CD14-positive monocyte (primary cell): ENCODE data around the gene SH2D4B. TPM values are rescaled to one million over a fixed set of nuclear protein-coding genes. Genes with fewer than 3 reads are reported as not detected.

Source experiments
- DNase-seq, 3 donors: peaks; one replicate each; pipeline ENCODE4 v3.0.0-alpha.2; 2011 to 2022
- H2AFZ ChIP-seq: 2 replicates; pipeline ENCODE4 v1.6.0; 2012; ENCODE audit warnings: mild to moderate bottlenecking, low read depth, low read length, inconsistent platforms; ENCODE audit not compliant: insufficient read depth, poor library complexity, severe bottlenecking
- H3K27ac ChIP-seq, 2 donors: 1 replicate in 1 of 2; 2 replicates in 1 of 2; pipeline ENCODE4 v1.5.1; 2012 to 2013; ENCODE audit warnings: low read length in 2 of 2, control low read depth in 1 of 2, inconsistent platforms in 1 of 2, low read depth in 1 of 2, mild to moderate bottlenecking in 1 of 2
- H3K27me3 ChIP-seq, 2 donors: one replicate each; pipeline versions ENCODE4 v1.6.0 to v1.6.1; 2011 to 2013; ENCODE audit warnings: low read length in 2 of 2; ENCODE audit not compliant: control insufficient read depth in 2 of 2, insufficient read depth in 2 of 2
- H3K36me3 ChIP-seq, 2 donors: replicated peaks in 1 of 2; 1 replicate in 1 of 2; 2 replicates in 1 of 2; pipeline versions ENCODE4 v1.5.1 to v1.6.1; 2012 to 2013; ENCODE audit warnings: low read length in 2 of 2, control low read depth in 1 of 2, inconsistent platforms in 1 of 2, mild to moderate bottlenecking in 1 of 2; ENCODE audit not compliant: insufficient read depth in 2 of 2, control insufficient read depth in 1 of 2
- H3K4me1 ChIP-seq, 2 donors: 1 replicate in 1 of 2; 2 replicates in 1 of 2; pipeline versions ENCODE4 v1.5.1 to v1.6.1; 2012 to 2013; ENCODE audit warnings: low read length in 2 of 2, control low read depth in 1 of 2, inconsistent platforms in 1 of 2, mild to moderate bottlenecking in 1 of 2, moderate library complexity in 1 of 2; ENCODE audit not compliant: insufficient read depth in 2 of 2, control insufficient read depth in 1 of 2
- H3K4me2 ChIP-seq: replicated peaks from 2 replicates; pipeline ENCODE3; 2012; ENCODE audit warnings: low read length, moderate library complexity, mild to moderate bottlenecking; ENCODE audit not compliant: poor library complexity, severe bottlenecking; ENCODE audit errors: extremely low read depth
- H3K4me3 ChIP-seq, 3 experiments: fragments of 200-600 bp in 1 of 3; sonication (generic) in 1 of 3; replicated peaks in 1 of 3; 1 replicate in 2 of 3; 2 replicates in 1 of 3; pipeline ENCODE4 v1.5.1; 2011 to 2013; ENCODE audit warnings: low read length in 3 of 3, mild to moderate bottlenecking in 3 of 3, control low read depth in 2 of 3, low read depth in 2 of 3, inconsistent platforms in 1 of 3, moderate library complexity in 1 of 3
- H3K79me2 ChIP-seq: 2 replicates; pipeline ENCODE4 v1.6.0; 2012; ENCODE audit warnings: mild to moderate bottlenecking, control low read depth, inconsistent platforms, low read length, moderate library complexity; ENCODE audit not compliant: insufficient read depth
- H3K9ac ChIP-seq: 2 replicates; pipeline ENCODE4 v1.6.0; 2017; ENCODE audit warnings: low read length, mild to moderate bottlenecking; ENCODE audit not compliant: insufficient read depth, poor library complexity, severe bottlenecking
- H3K9me3 ChIP-seq, 2 donors: replicated peaks in 1 of 2; 1 replicate in 1 of 2; 2 replicates in 1 of 2; pipeline versions ENCODE4 v1.5.1 to v1.6.1; 2012 to 2013; ENCODE audit warnings: low read length in 2 of 2, control low read depth in 1 of 2; ENCODE audit not compliant: control insufficient read depth in 1 of 2, insufficient read depth in 1 of 2
- H4K20me1 ChIP-seq: 2 replicates; pipeline ENCODE4 v1.6.0; 2012; ENCODE audit warnings: mild to moderate bottlenecking, low read length, control low read depth, moderate library complexity; ENCODE audit not compliant: insufficient read depth
- H3K27ac Mint-ChIP-seq, 7 donors: one replicate each; pipeline ENCODE4 v1.8.0; 2020; ENCODE audit warnings: mild to moderate bottlenecking in 7 of 7, mixed read lengths in 7 of 7, moderate library complexity in 6 of 7, inconsistent platforms in 2 of 7
- H3K27me3 Mint-ChIP-seq, 3 donors: one replicate each; pipeline ENCODE4 v1.8.0; 2021 to 2022; ENCODE audit warnings: low read depth in 3 of 3, mild to moderate bottlenecking in 3 of 3, mixed read lengths in 3 of 3, moderate library complexity in 3 of 3, inconsistent platforms in 1 of 3
- H3K36me3 Mint-ChIP-seq, 2 donors: one replicate each; pipeline ENCODE4 v1.8.0; 2020; ENCODE audit warnings: mixed read lengths in 2 of 2, inconsistent platforms in 1 of 2, mild to moderate bottlenecking in 1 of 2
- H3K4me1 Mint-ChIP-seq: one replicate; pipeline ENCODE4 v1.8.0; 2020; ENCODE audit warnings: mild to moderate bottlenecking, mixed read lengths
- H3K4me3 Mint-ChIP-seq, 2 donors: one replicate each; pipeline ENCODE4 v1.8.0; 2020; ENCODE audit warnings: mild to moderate bottlenecking in 2 of 2, mixed read lengths in 2 of 2, moderate library complexity in 1 of 2
- H3K9me3 Mint-ChIP-seq, 7 donors: one replicate each; pipeline ENCODE4 v1.8.0; 2020 to 2022; ENCODE audit warnings: mixed read lengths in 7 of 7, mild to moderate bottlenecking in 6 of 7, moderate library complexity in 6 of 7, inconsistent platforms in 2 of 7
- CTCF ChIP-seq: fragments of 200-600 bp; IDR thresholded peaks from one replicate; pipeline ENCODE4 v1.8.0; 2022; ENCODE audit warnings: antibody characterized with exemption, mild to moderate bottlenecking
- WGBS: methylation state at CpG from one replicate; pipeline ENCODE4 v1.1.5; 2013; ENCODE audit warnings: missing lambda C conversion rate; ENCODE audit not compliant: insufficient coverage; 5-methylcytosine and 5-hydroxymethylcytosine counted together
- intact Hi-C, 2 donors: fragments of 100-400 bp; cut with micrococcal nuclease; formaldehyde crosslinking; loops; one replicate each; pipeline versions ENCODE4 v1.15.0 to v1.15.1; 2023
- polyA plus RNA-seq, 3 donors: library from polyadenylated mRNA; depleted of rRNA in 1 of 3; unstranded in 2 of 3; stranded (reverse) in 1 of 3; fragments of 300-500 nt in 2 of 3; fragments of >200 nt in 1 of 3; fragmentation: Illumina TruSeq in 2 of 3; gene quantifications; 1 replicate in 2 of 3; 2 replicates in 1 of 3; pipeline ENCODE4 v1.2.3, GENCODE V29; 2012 to 2021

Gene SH2D4B
- polyA plus RNA-seq, 3 donors: 0.01 TPM; not detected in 2

DNA sequence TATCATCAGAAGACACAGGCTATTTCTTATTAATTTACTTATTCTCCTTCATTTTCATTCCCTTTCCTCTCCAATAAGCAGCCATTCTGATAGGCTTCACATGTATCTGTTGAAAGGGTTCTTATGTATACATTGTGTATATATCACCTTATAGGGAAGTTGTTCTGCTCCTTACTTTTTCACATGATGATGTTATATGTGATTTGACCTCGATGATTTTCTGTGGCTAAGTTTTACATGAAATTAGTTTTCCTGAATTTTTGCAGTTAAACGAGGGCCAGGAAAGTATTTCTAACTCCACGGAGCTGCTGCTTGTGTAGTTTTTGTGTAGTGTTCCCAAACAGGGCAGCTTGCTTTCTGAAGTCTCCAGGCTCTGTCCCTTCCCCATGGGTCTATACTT is 84.5 kb downstream of the SH2D4B start:
- Mint-ChIP-seq H3K27me3 (peaks cover 4 to 5% (median 5%) of the 10 kb centered on the region in 3 donors), H3K4me1 (peaks cover 2% of the 10 kb centered on the region), H3K27ac (no peak overlapping the region), H3K4me3 (no peak overlapping the region), H3K36me3 (no peaks in the 10 kb centered on the region), H3K9me3 (peaks cover under 1 to 9% (median 3%) of the 10 kb centered on the region in 7 donors)
- no peaks in the 10 kb centered on the region for H3K27me3 ChIP-seq
- H3K4me3 ChIP-seq: no peak overlapping the region
- DNase-seq: no peak
- intact Hi-C loops: no loop called here
- peaks cover 0 to 4% of the 10 kb centered on the region in 2 donors for H3K9me3 ChIP-seq
- no peaks in the 10 kb centered on the region for H3K4me1 ChIP-seq
- no peak for TF ChIP-seq CTCF
- H2AFZ ChIP-seq: peak overlapping the region; percentile 1
- WGBS: no CpG with 5 or more reads among the region's 3 CpGs
- no peak overlapping the region for H3K4me2 ChIP-seq
- H3K27ac ChIP-seq: no peak overlapping the region
- no peaks in the 10 kb centered on the region for H4K20me1 ChIP-seq
- H3K36me3 ChIP-seq: no peaks in the 10 kb centered on the region
- no peaks in the 10 kb centered on the region for H3K79me2 ChIP-seq
- no peak overlapping the region for H3K9ac ChIP-seq

DNA sequence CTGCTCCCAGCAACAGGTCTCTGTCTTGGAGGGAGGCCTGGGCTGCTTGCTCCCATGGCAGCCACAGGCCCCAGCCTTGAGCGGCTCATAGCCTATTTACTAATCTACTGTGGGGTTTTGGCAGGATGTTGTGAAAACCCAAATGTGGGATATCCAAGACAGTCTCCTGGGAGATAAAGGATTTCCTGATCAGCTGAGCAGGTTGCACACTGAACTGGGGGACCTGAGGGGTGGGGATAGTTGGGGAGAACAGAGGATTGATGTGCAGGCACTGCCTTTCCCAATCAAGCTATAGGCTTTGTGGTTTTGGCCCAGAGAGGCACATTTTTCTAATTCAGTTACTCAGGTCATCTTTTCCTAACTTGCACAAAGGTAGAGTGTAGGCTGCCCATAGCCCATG is 92.6 kb downstream of the SH2D4B start:
- peaks cover 0 to 4% of the 10 kb centered on the region in 2 donors for H3K9me3 ChIP-seq
- no peak overlapping the region for H3K27ac ChIP-seq
- H3K4me2 ChIP-seq: no peak overlapping the region
- Mint-ChIP-seq H3K9me3 (peaks cover 3 to 9% (median 5%) of the 10 kb centered on the region in 7 donors), H3K4me3 (no peak overlapping the region), H3K36me3 (no peaks in the 10 kb centered on the region), H3K4me1 (peaks cover 4% of the 10 kb centered on the region), H3K27me3 (peaks cover 4 to 5% (median 4%) of the 10 kb centered on the region in 3 donors), H3K27ac (no peak overlapping the region)
- H3K27me3 ChIP-seq: no peaks in the 10 kb centered on the region
- no peak for TF ChIP-seq CTCF
- H4K20me1 ChIP-seq: no peaks in the 10 kb centered on the region
- no peaks in the 10 kb centered on the region for H3K36me3 ChIP-seq
- DNase-seq: no peak
- WGBS: no CpG with 5 or more reads among the region's 1 CpG
- H2AFZ ChIP-seq: no peak overlapping the region
- H3K79me2 ChIP-seq: no peaks in the 10 kb centered on the region
- H3K4me1 ChIP-seq: no peaks in the 10 kb centered on the region
- no peak overlapping the region for H3K4me3 ChIP-seq
- intact Hi-C loops: no loop called here
- H3K9ac ChIP-seq: no peak overlapping the region
